Measurements from ENCODE around the gene CRYBA1. TPM values are rescaled to one million over a fixed set of nuclear protein-coding genes. Genes with fewer than 3 reads are reported as not detected.

Gene CRYBA1
- total and polyA plus RNA-seq, 2 donors, result not detected

GRCh38 chr17:29303386-29303785, 56.7 kb downstream of the CRYBA1 start:
- H3K4me3 ChIP-seq (ENCODE audit: low read depth, low read length), result no peak overlapping the region
- WGBS, result 84% methylated on average over 3 of the region's 3 CpGs
- no peak for DNase-seq (ENCODE audit: extremely low spot score)
- no peaks in the 10 kb centered on the region for H3K4me1 ChIP-seq (ENCODE audit: insufficient read depth)
- no peak overlapping the region for H3K27ac ChIP-seq (ENCODE audit: low read depth)
- H3K36me3 ChIP-seq (ENCODE audit: insufficient read depth), result no peaks in the 10 kb centered on the region

Other genes starting within 250 kb of the CRYBA1 start
- gene SEZ6, start 240.8 kb upstream of the CRYBA1 start, total RNA-seq, result 0.16 TPM
- 0.04 TPM for gene SEZ6, start 240.8 kb upstream of the CRYBA1 start, polyA plus RNA-seq
- 4.0 TPM for gene PIPOX, start 203.7 kb upstream of the CRYBA1 start, total RNA-seq
- gene PIPOX, start 203.7 kb upstream of the CRYBA1 start, polyA plus RNA-seq, result 4.6 TPM
- gene MYO18A, start 66.5 kb upstream of the CRYBA1 start, total RNA-seq, result 33.8 TPM
- 30.6 TPM for gene MYO18A, start 66.5 kb upstream of the CRYBA1 start, polyA plus RNA-seq
- gene NUFIP2, start 47.3 kb downstream of the CRYBA1 start, total RNA-seq, result 71.4 TPM
- gene NUFIP2, start 47.3 kb downstream of the CRYBA1 start, polyA plus RNA-seq, result 11.0 TPM
- gene TAOK1, start 143.5 kb downstream of the CRYBA1 start, total RNA-seq, result 96.9 TPM
- gene TAOK1, start 143.5 kb downstream of the CRYBA1 start, polyA plus RNA-seq, result 16.8 TPM

All from urinary bladder (tissue), 4 donors.